Coronary artery (tissue), 2 donors: Measurements from ENCODE around the gene BNC2.

Experiments
- DNase-seq: peaks from one replicate; pipeline ENCODE4 v3.0.0-alpha.2; 2017; ENCODE audit warnings: low spot score
- H3K27ac ChIP-seq, 2 donors: fragments of 200-600 bp; sonication (generic); one replicate each; pipeline ENCODE4 v1.5.1; 2016 to 2019
- H3K4me3 ChIP-seq: fragments of 200-600 bp; sonication (generic); 2 replicates; pipeline ENCODE4 v1.5.1; 2016; ENCODE audit warnings: mild to moderate bottlenecking, moderate library complexity
- TF ChIP-seq, protein P1 (sequence below): fragments of 200-600 bp; sonication (generic); IDR thresholded peaks from one replicate; pipeline ENCODE4 v1.5.1; 2019; ENCODE audit warnings: antibody characterized with exemption

BNC2 gene

DNA sequence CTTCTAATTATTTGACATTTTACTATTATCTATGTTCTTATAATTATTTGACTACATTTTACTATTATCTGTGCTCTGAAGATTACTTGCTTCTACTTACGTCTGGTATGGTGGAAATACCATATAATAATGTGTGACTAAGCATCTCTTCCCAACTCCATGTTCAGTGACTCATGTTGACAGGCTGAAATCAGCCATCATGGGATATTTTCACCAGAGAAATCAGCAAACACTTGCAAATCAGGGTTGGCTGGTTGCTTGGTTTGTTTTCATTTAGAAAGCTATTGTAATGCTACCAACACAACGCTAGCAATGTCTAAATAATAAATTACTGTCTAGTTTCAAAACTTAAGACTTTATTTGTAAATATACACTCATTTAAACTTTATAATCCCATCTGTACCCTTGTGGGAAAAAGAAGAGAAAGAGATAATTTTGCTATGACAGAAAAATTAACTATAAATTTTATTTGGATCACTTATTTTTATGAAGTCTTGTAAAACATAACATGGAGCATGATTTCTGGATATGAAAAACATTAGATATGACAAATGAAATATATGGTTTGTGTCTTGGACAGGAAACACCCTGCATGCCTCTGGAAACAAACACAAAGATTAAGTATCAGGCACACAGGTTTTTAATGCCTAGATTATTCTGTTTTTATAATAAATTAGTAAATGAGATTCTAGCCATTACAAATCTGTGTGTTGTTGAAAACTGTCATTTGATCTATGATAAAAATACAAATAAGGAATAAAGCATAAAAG is 337.6 kb downstream of the BNC2 start:
- H3K4me3 ChIP-seq, result no peak overlapping the region
- DNase-seq, result no peak
- H3K27ac ChIP-seq, result no peak overlapping the region
- TF ChIP-seq, protein P1, sequence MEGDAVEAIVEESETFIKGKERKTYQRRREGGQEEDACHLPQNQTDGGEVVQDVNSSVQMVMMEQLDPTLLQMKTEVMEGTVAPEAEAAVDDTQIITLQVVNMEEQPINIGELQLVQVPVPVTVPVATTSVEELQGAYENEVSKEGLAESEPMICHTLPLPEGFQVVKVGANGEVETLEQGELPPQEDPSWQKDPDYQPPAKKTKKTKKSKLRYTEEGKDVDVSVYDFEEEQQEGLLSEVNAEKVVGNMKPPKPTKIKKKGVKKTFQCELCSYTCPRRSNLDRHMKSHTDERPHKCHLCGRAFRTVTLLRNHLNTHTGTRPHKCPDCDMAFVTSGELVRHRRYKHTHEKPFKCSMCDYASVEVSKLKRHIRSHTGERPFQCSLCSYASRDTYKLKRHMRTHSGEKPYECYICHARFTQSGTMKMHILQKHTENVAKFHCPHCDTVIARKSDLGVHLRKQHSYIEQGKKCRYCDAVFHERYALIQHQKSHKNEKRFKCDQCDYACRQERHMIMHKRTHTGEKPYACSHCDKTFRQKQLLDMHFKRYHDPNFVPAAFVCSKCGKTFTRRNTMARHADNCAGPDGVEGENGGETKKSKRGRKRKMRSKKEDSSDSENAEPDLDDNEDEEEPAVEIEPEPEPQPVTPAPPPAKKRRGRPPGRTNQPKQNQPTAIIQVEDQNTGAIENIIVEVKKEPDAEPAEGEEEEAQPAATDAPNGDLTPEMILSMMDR, result no peak

DNA sequence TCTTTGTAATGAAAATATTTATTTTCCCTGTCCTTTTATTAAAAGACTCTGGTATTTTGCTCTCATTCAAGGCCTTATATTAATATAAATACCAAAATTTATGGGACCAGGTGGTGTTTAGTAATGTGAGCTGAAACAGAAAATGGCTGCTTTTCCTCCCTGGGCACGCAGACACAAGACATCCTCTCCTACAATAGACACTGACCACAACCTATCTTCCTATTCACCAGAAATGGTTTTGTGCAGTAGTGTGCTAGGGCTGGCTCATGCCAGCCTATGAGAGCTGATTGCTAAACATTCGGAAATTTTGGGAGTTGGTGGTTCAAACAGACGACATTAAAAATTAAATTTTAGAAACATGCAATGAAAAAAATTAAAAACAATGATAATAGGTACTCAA is 338.2 kb downstream of the BNC2 start:
- TF ChIP-seq, protein P1, result no peak
- no peak for DNase-seq
- Histone ChIP-seq H3K27ac (no peak overlapping the region), H3K4me3 (no peak overlapping the region)

DNA sequence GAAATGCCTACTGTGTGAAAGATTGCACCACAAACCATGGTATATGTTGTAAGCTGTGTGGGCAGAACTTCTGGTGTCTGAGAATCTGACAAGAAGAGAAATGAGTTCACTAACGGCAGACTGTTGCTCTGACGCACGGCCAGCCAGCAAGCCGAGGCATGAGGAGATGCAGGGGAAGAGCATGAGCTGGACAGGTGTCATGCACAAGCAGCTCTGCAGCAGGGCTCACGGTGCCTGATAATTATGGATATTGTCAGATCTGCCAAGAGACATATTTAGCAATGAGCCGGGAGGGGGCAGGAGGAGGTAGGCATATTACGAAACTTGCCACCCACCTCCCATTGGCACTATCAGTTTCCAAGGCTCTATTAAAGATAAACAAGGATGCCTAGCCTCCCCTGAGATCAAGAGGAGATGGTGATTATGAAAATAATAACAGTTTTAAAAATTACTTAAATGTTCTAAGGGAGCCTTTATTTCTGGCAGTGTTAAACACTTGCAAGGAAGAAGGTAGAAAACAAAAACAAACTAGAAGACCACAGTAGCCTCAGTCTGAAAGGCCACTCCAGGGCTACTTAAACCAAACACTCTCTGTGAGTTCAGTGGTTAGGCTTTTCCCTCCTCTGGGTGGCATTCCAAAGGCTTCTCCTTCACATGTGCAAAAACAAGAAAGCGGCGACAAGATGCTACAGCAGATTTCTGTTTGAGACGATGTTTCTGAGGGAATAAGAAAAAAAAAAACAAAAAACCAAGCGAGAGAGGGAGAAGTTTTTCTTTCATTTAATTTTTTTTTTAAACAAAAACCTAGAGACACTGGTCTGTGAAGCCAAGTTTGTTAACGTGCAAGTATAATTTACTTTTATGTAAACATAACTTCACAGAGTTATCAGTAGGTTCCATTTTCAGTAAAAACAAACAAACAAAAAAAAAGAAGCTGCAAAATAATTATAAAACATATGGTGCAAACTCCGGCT is 339.5 kb downstream of the BNC2 start:
- DNase-seq, result no peak
- TF ChIP-seq, protein P1, result no peak
- no peak overlapping the region for H3K4me3 ChIP-seq
- H3K27ac ChIP-seq, result no peak overlapping the region

GRCh38 chr9:16527573-16527972 is 342.9 kb downstream of the BNC2 start:
- Histone ChIP-seq H3K27ac (no peak overlapping the region), H3K4me3 (no peak overlapping the region)
- TF ChIP-seq, protein P1, result no peak
- DNase-seq, result no peak

- Histone ChIP-seq H3K4me3 (no peak overlapping the region), H3K27ac (no peak overlapping the region)
- no peak for DNase-seq
- TF ChIP-seq, protein P1, result no peak
These were observed 344.1 kb downstream of the BNC2 start for GRCh38 chr9:16526380-16526779.

- Histone ChIP-seq H3K27ac (no peak overlapping the region), H3K4me3 (no peak overlapping the region)
- TF ChIP-seq, protein P1, result no peak
- no peak for DNase-seq
These were observed 345.6 kb downstream of the BNC2 start for GRCh38 chr9:16524823-16525222.
